SK-N-SH (cell line): ENCODE data around the gene MXI1. TPM values are rescaled to one million over a fixed set of nuclear protein-coding genes. Genes with fewer than 3 reads are reported as not detected.

Experiments
- CTCF ChIA-PET: fragments of 300-600, 350-600 bp; formaldehyde crosslinking; extraction: SDS; loops from one replicate; lab custom pipeline; 2021; lab: Yijun Ruan, JAX
- POLR2A ChIA-PET: fragments of 350-600 bp; sonication (Branson Sonifier 250); formaldehyde crosslinking; extraction: SDS; loops from one replicate; lab custom pipeline; 2020; ENCODE audit warnings: antibody characterized with exemption, inconsistent platforms; lab: Yijun Ruan, JAX
- DNase-seq: peaks from one replicate; pipeline ENCODE4 v3.0.0; 2012
- H2AFZ ChIP-seq: fragments of 200-600 bp; sonication (generic); 2 replicates; pipeline ENCODE4 v1.8.1; 2016; ENCODE audit warnings: antibody characterized with exemption, mild to moderate bottlenecking, low read depth
- H3F3A ChIP-seq: fragments of 200-600 bp; sonication (generic); replicated peaks from 2 replicates; pipeline ENCODE3; 2016; ENCODE audit warnings: antibody characterized with exemption, mild to moderate bottlenecking; ENCODE audit not compliant: insufficient read depth
- H3K27ac ChIP-seq, 2 experiments: fragments of 200-500 bp in 1 of 2; fragments of 200-600 bp in 1 of 2; sonication (Bioruptor generic) in 1 of 2; sonication (generic), shearing (Covaris generic) in 1 of 2; 2 replicates each; pipeline versions ENCODE4 v1.5.1 to v1.6.1; 2014 to 2016; ENCODE audit warnings: low read depth in 2 of 2, inconsistent platforms in 1 of 2, low read length in 1 of 2, mild to moderate bottlenecking in 1 of 2, mixed read lengths in 1 of 2
- H3K27me3 ChIP-seq: fragments of 200-600 bp; sonication (generic), shearing (Covaris generic); 2 replicates; pipeline ENCODE4 v1.6.1; 2016; ENCODE audit warnings: mixed run types; ENCODE audit not compliant: insufficient read depth
- H3K36me3 ChIP-seq, 2 experiments: fragments of 200-500 bp in 1 of 2; fragments of 200-600 bp in 1 of 2; sonication (Bioruptor generic) in 1 of 2; sonication (generic) in 1 of 2; replicated peaks in 1 of 2; 2 replicates each; pipeline versions ENCODE3 to v1.5.1; 2014 to 2016; ENCODE audit warnings: low read length in 1 of 2, mild to moderate bottlenecking in 1 of 2; ENCODE audit not compliant: insufficient read depth in 2 of 2, control insufficient read depth in 1 of 2
- H3K4me1 ChIP-seq, 2 experiments: fragments of 200-500 bp in 1 of 2; fragments of 200-600 bp in 1 of 2; sonication (Bioruptor generic) in 1 of 2; sonication (generic), shearing (Covaris generic) in 1 of 2; 2 replicates each; pipeline versions ENCODE4 v1.5.1 to v1.6.1; 2014 to 2016; ENCODE audit warnings: low read depth in 1 of 2, low read length in 1 of 2, mixed run types in 1 of 2; ENCODE audit not compliant: insufficient read depth in 2 of 2, control insufficient read depth in 1 of 2
- H3K4me2 ChIP-seq: fragments of 200-600 bp; sonication (generic), shearing (Covaris generic); 2 replicates; pipeline ENCODE4 v1.6.1; 2017; ENCODE audit warnings: mixed run types
- H3K4me3 ChIP-seq, 2 experiments: fragments of 200-500 bp in 1 of 2; fragments of 200-600 bp in 1 of 2; sonication (Bioruptor generic) in 1 of 2; sonication (generic), shearing (Covaris generic) in 1 of 2; 2 replicates each; pipeline versions ENCODE4 v1.5.1 to v1.8.1; 2014 to 2016; ENCODE audit warnings: low read depth in 2 of 2, inconsistent platforms in 1 of 2, low read length in 1 of 2, mild to moderate bottlenecking in 1 of 2, mixed read lengths in 1 of 2, moderate library complexity in 1 of 2
- H3K79me2 ChIP-seq: fragments of 200-600 bp; sonication (generic); 2 replicates; pipeline ENCODE4 v1.8.1; 2017; ENCODE audit warnings: mild to moderate bottlenecking; ENCODE audit not compliant: insufficient read depth
- H3K9ac ChIP-seq: fragments of 200-600 bp; sonication (generic); 2 replicates; pipeline ENCODE4 v1.6.1; 2017; ENCODE audit warnings: mixed run types
- H3K9me2 ChIP-seq: fragments of 200-600 bp; sonication (generic); 2 replicates; pipeline ENCODE4 v1.6.1; 2017; ENCODE audit warnings: mixed run types
- H3K9me3 ChIP-seq: fragments of 200-600 bp; sonication (generic); 2 replicates; pipeline ENCODE4 v1.6.1; 2017; ENCODE audit warnings: mixed run types, mild to moderate bottlenecking, moderate library complexity
- H4K20me1 ChIP-seq: fragments of 200-600 bp; sonication (generic); 2 replicates; pipeline ENCODE4 v1.6.1; 2017; ENCODE audit warnings: mild to moderate bottlenecking, mixed run types; ENCODE audit not compliant: insufficient read depth
- ELF1 ChIP-seq: IDR thresholded peaks from 2 replicates; pipeline ENCODE4 v1.4.0; 2012
- EZH2phosphoT487 ChIP-seq: fragments of 200-600 bp; sonication (generic); IDR thresholded peaks from 2 replicates; pipeline ENCODE4 v1.6.1; 2017; ENCODE audit warnings: low read depth, mixed run types, mild to moderate bottlenecking, antibody characterized with exemption, moderate library complexity, borderline replicate concordance
- FOXJ3 ChIP-seq: sonication (generic); formaldehyde crosslinking; IDR thresholded peaks from 2 replicates; pipeline ENCODE4 v1.5.1; 2020; ENCODE audit warnings: mild to moderate bottlenecking, missing genetic modification reagents
- GABPA ChIP-seq: IDR thresholded peaks from 2 replicates; pipeline ENCODE4 v1.4.0; 2012; ENCODE audit warnings: low read depth, mild to moderate bottlenecking
- JUND ChIP-seq: IDR thresholded peaks from 2 replicates; pipeline ENCODE4 v1.4.0; 2012
- MEF2A ChIP-seq: IDR thresholded peaks from 2 replicates; pipeline ENCODE4 v1.4.0; 2012; ENCODE audit warnings: low read depth, borderline replicate concordance
- MXI1 ChIP-seq: IDR thresholded peaks from 2 replicates; pipeline ENCODE4 v1.6.1; 2012; ENCODE audit warnings: mild to moderate bottlenecking, low read depth, low read length, improper control_type of control experiment
- POLR2AphosphoS5 ChIP-seq: IDR thresholded peaks from 2 replicates; pipeline ENCODE4 v1.6.1; 2012; ENCODE audit warnings: low read depth, low read length
- RAD21 ChIP-seq: IDR thresholded peaks from 2 replicates; pipeline ENCODE4 v1.6.1; 2012; ENCODE audit warnings: mild to moderate bottlenecking, low read length
- RFX5 ChIP-seq: IDR thresholded peaks from 2 replicates; pipeline ENCODE4 v1.6.1; 2012; ENCODE audit warnings: mild to moderate bottlenecking, improper control_type of control experiment, low read length
- SIN3A ChIP-seq: IDR thresholded peaks from 2 replicates; pipeline ENCODE4 v1.6.1; 2012; ENCODE audit warnings: low read depth, mild to moderate bottlenecking, low read length, moderate library complexity, borderline replicate concordance
- SMC3 ChIP-seq: IDR thresholded peaks from 2 replicates; pipeline ENCODE4 v1.6.1; 2012; ENCODE audit warnings: low read depth, low read length, improper control_type of control experiment
- WGBS: methylation state at CpG from one replicate; pipeline ENCODE4 v1.1.6; 2017; ENCODE audit warnings: low lambda C conversion rate; 5-methylcytosine and 5-hydroxymethylcytosine counted together
- polyA plus RNA-seq, 3 experiments: library from polyadenylated mRNA; depleted of rRNA; stranded (reverse); fragments of >200 nt; gene quantifications; 2 replicates each; pipeline ENCODE4 v1.2.3, GENCODE V29; 2012
- TF ChIP-seq, protein P1 (sequence below): fragments of 150-350 bp; IDR thresholded peaks from 2 replicates; pipeline ENCODE4 v1.6.1; 2016; ENCODE audit warnings: mild to moderate bottlenecking, low read depth, low read length

Gene MXI1
- polyA plus RNA-seq, 1 of the 3 experiments (the other 2 are of a cell fraction) = 13.8 TPM

DNA sequence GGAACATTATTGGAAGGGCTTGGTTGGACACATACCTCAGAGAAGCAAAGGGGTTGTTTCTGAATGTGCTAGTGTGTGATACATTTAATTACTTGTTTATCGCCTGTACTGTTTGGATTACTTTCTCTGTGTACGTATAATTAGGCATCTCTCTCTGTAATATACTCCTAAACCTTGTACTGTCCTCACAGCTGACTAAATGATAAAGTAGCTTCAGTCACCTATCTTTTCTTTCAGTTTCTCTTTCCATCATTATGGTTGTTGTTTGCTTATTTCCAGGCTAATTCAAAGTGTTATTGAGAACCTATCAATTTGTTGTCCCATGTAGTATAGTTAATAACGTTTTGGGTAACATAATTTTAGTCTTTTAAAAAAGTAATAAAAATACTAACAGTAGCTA, 34.0 kb downstream of the MXI1 start:
- no peak for DNase-seq
- ChIA-PET CTCF (interaction anchor here (1.0 to 1.3 kb wide), 2 partner anchors 32 to 37 kb away, joined by 3 to 6 read pairs; no protein-coding TSS in a partner anchor), POLR2A (no interaction called here)
- Histone ChIP-seq H3K9ac (no peak overlapping the region), H4K20me1 (no peaks in the 10 kb centered on the region), H3K79me2 (no peaks in the 10 kb centered on the region), H3K9me2 (no peaks in the 10 kb centered on the region), H3K27me3 (no peaks in the 10 kb centered on the region), H3K36me3 (peaks cover 27 to 31% of the 10 kb centered on the region in 2 experiments), H2AFZ (no peak overlapping the region), H3K9me3 (no peaks in the 10 kb centered on the region), H3K4me2 (no peak overlapping the region), H3K4me1 (peaks cover 0 to 6% of the 10 kb centered on the region in 2 experiments; a peak in 3 of 4 replicates), H3K27ac (no peak overlapping the region), H3K4me3 (no peak overlapping the region), H3F3A (no peaks in the 10 kb centered on the region)
- TF ChIP-seq SIN3A (no peak), SMC3 (no peak)
- WGBS = 84% methylated on average over 3 of the region's 3 CpGs

DNA sequence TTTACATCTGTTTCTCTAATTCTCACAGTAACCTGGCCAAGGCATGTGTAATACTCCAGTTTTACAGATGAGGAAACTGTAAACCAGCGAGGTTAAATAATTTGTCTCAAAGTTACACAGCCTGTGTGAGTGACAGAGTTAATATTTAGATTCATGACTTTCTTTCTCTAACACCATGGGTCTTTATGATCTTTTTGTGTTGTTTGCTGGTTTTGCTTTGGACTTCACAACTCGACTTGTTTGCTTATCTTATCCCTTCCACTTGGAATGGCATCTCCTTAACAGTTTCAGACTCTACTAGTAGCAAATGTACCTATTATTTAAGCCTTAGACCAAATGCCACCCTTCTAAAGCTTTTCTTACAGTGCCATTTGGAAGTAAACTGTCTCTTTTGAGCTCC, 34.4 kb downstream of the MXI1 start:
- Histone ChIP-seq H2AFZ (no peak overlapping the region), H3K4me2 (no peak overlapping the region), H3K4me1 (peaks cover 0 to 6% of the 10 kb centered on the region in 2 experiments; a peak in 3 of 4 replicates), H3K9ac (no peak overlapping the region), H3K36me3 (peaks cover 27 to 29% of the 10 kb centered on the region in 2 experiments), H3K27ac (no peak overlapping the region), H3K79me2 (no peaks in the 10 kb centered on the region), H3K27me3 (no peaks in the 10 kb centered on the region), H4K20me1 (no peaks in the 10 kb centered on the region)
- DNase-seq = no peak
- CTCF ChIA-PET = interaction anchor here (0.6 to 1.7 kb wide), 4 partner anchors 10 to 100 kb away, joined by 3 to 6 read pairs (median 3); no protein-coding TSS in a partner anchor
- 68% methylated on average over 2 of the region's 2 CpGs for WGBS
- no peak for TF ChIP-seq SIN3A
- no peak for TF ChIP-seq POLR2AphosphoS5
- TF ChIP-seq, protein P1, sequence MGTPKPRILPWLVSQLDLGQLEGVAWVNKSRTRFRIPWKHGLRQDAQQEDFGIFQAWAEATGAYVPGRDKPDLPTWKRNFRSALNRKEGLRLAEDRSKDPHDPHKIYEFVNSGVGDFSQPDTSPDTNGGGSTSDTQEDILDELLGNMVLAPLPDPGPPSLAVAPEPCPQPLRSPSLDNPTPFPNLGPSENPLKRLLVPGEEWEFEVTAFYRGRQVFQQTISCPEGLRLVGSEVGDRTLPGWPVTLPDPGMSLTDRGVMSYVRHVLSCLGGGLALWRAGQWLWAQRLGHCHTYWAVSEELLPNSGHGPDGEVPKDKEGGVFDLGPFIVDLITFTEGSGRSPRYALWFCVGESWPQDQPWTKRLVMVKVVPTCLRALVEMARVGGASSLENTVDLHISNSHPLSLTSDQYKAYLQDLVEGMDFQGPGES = no peak
- no peak for TF ChIP-seq MXI1
- TF ChIP-seq RAD21 = no peak
- TF ChIP-seq EZH2phosphoT487 = no peak
- no peak for TF ChIP-seq RFX5
- TF ChIP-seq SMC3 = no peak
- TF ChIP-seq ELF1 = no peak
- TF ChIP-seq, all 33 proteins: peak for 0
- Histone ChIP-seq H3K9me2 (no peaks in the 10 kb centered on the region), H3K9me3 (no peaks in the 10 kb centered on the region), H3K4me3 (no peak overlapping the region), H3F3A (no peaks in the 10 kb centered on the region)
- POLR2A ChIA-PET = no interaction called here

DNA sequence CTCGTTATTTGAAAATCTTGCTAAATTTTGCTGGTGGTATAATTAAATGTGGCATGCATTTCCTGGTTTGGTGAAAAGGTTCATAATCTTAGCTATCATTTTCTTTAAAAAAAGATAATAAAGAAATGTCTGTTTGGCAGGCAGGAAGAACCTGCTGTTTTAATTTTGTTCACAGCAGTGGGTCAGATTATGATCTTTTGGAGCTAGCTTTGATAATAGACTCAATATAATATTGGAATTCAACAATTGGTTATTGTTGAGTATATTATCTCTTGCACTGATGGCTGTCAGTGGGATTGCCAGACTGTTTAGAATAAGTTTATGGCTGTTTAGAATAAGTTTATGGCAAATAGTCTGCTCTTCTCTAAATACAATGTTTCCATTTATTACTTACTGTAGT, 35.1 kb downstream of the MXI1 start:
- Histone ChIP-seq H3K4me1 (peaks cover 0 to 6% of the 10 kb centered on the region in 2 experiments; a peak in 3 of 4 replicates), H3K36me3 (peaks cover 20 to 27% of the 10 kb centered on the region in 2 experiments), H3K27me3 (no peaks in the 10 kb centered on the region), H3K4me2 (no peak overlapping the region), H3F3A (no peaks in the 10 kb centered on the region), H3K9me2 (no peaks in the 10 kb centered on the region), H3K9ac (no peak overlapping the region), H3K9me3 (no peaks in the 10 kb centered on the region), H4K20me1 (no peaks in the 10 kb centered on the region), H3K27ac (no peak overlapping the region), H2AFZ (no peak overlapping the region), H3K79me2 (no peaks in the 10 kb centered on the region), H3K4me3 (no peak overlapping the region)
- ChIA-PET POLR2A (no interaction called here), CTCF (interaction anchor here (0.6 to 1.7 kb wide), 4 partner anchors 9 to 358 kb away, joined by 3 to 4 read pairs (median 3); no protein-coding TSS in a partner anchor)
- no peak for TF ChIP-seq MEF2A
- no peak for TF ChIP-seq JUND
- no peak for TF ChIP-seq GABPA
- TF ChIP-seq FOXJ3 (CRISPR knock-in tag) = no peak
- DNase-seq = no peak
- WGBS = 89% methylated on average over 1 of the region's 1 CpG
